ENCODE data around the gene CLDN9. TPM values are rescaled to one million over a fixed set of nuclear protein-coding genes. Genes with fewer than 3 reads are reported as not detected.
A peak's percentile ranks its signal among the peaks of the same experiment; 100 is the strongest.

Gene CLDN9
- total RNA-seq, 1 donor from 2014 or later: 0.48 TPM

DNA sequence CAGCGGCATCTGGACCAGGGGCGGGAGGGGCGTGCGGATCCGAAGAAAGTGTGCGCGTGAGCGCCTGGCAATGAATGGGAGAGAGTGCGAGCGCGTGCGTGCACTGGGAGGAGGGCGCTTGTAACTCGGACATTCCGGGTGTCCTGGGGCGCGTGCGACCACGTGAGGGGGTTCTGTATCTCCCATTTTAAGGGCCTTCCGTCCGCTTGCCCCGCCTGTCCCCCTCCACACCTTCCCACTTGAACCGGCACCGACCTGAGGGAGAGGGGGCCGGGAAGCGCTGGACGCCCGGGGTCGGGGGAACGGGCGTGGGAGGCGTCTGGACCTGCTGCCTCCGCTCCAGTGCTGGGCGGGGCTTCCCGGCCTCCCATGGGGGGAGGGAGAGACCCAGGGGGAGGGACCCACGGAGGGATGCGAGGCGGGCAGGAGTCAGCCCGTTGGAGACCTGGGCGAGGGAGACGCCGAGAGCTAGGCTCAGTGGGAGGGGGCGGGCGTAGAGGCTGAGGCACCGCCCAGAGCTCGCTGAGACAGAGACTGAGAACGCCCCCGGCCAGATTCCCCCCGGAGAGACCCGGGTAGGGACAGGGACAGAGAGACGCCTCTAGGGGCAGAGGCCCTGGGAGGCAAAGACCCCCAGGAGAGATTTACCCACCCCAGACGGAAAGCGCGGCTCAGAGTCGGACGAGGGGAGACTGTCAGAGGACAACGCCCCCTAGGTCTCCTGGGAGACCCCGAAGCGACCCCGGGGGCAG, 48.8 kb upstream of the CLDN9 start, which contains the start of gene KREMEN2:
TSS of gene KREMEN2 (plus strand) at position 553 of the 752 bp plus-strand sequence. CDS start 246 bp downstream, outside the sequence.
- peak within 1 kb of the TSS; percentile 84 for H3K4me3 Mint-ChIP-seq (ENCODE audit: unreplicated experiment)
- Histone ChIP-seq H3K4me3 (ENCODE audit: insufficient read depth, low read depth, low read length) (peak within 1 kb of the TSS; percentile 39), H4K20me1 (ENCODE audit: insufficient read depth, low read length) (peaks cover 7% of the 10 kb centered on the region), H3K4me1 (ENCODE audit: insufficient read depth, low read length) (peaks cover 17% of the 10 kb centered on the region), H3K36me3 (ENCODE audit: insufficient read depth, low read length) (no peaks in the 10 kb centered on the region), H3K4me2 (ENCODE audit: low read length) (peak within 1 kb of the TSS; percentile 81), H3K9me3 (ENCODE audit: insufficient read depth, low read depth, low read length) (no peaks in the 10 kb centered on the region), H3K9ac (ENCODE audit: low read length) (no peak within 1 kb of the TSS), H3K27me3 (ENCODE audit: insufficient read depth, low read length) (peaks cover 52% of the 10 kb centered on the region), H2AFZ (ENCODE audit: low read depth, low read length) (peak within 1 kb of the TSS; percentile 52), H3K79me2 (ENCODE audit: insufficient read depth, low read length) (no peaks in the 10 kb centered on the region), H3K27ac (ENCODE audit: low read depth, low read length) (no peak within 1 kb of the TSS)
- H3K4me1 Mint-ChIP-seq (ENCODE audit: low read depth, unreplicated experiment): no peaks in the 10 kb centered on the region
- peaks cover 6% of the 10 kb centered on the region for H3K36me3 Mint-ChIP-seq (ENCODE audit: low read depth, unreplicated experiment)
- DNase-seq (ENCODE audit: low read depth): no peak
- H3K27ac Mint-ChIP-seq (ENCODE audit: unreplicated experiment): peak within 1 kb of the TSS; percentile 47
- no peak for FAIRE-seq
- peak; percentile 82 for TF ChIP-seq EZH2 (IDR thresholded peaks at IDR 0.05; ENCODE audit: insufficient read depth, low read length)
- TF ChIP-seq, protein P1, sequence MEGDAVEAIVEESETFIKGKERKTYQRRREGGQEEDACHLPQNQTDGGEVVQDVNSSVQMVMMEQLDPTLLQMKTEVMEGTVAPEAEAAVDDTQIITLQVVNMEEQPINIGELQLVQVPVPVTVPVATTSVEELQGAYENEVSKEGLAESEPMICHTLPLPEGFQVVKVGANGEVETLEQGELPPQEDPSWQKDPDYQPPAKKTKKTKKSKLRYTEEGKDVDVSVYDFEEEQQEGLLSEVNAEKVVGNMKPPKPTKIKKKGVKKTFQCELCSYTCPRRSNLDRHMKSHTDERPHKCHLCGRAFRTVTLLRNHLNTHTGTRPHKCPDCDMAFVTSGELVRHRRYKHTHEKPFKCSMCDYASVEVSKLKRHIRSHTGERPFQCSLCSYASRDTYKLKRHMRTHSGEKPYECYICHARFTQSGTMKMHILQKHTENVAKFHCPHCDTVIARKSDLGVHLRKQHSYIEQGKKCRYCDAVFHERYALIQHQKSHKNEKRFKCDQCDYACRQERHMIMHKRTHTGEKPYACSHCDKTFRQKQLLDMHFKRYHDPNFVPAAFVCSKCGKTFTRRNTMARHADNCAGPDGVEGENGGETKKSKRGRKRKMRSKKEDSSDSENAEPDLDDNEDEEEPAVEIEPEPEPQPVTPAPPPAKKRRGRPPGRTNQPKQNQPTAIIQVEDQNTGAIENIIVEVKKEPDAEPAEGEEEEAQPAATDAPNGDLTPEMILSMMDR (IDR thresholded peaks at IDR 0.05; ENCODE audit: insufficient read depth, low read depth, low read length): no peak
- H3K27me3 Mint-ChIP-seq (ENCODE audit: low read depth, unreplicated experiment): peaks cover 16% of the 10 kb centered on the region
- H3K9me3 Mint-ChIP-seq (ENCODE audit: unreplicated experiment): no peaks in the 10 kb centered on the region

DNA sequence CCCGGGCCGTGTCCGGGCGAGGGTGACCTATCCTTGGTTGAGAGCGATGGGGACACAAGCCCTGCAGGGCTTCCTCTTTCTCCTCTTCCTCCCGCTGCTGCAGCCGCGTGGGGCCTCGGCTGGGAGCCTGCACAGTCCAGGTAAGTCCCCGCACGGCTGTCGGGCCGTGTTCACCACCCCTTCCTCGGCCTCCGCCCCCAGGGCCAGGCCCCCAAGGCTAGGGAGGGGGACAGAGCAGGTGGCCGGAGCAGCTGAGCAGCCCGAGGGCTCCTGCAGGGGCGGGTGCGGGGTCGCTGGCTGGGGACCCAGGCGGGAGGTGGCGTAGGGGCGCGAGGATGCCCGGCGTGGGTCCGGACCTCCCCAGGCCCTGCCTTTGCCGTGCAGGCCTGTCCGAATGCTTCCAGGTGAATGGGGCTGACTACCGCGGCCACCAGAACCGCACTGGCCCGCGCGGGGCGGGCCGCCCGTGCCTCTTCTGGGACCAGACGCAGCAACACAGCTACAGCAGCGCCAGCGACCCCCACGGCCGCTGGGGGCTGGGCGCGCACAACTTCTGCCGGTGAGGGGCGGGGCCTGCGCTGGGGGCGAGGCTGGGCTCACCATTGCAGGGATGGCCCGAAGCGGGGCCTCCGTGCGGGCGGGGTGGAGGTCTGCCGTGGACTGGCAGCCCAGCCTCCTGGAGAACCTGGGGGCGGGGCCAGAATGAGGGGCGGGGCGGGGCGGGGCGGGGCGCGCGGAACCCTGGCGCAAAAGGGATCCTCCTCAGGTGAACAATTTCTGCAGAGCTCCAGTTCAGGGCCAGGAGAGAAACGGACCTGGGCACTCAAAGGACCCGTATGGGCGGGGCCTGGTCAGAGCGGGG, 48.0 kb upstream of the CLDN9 start:
- H3K27ac ChIP-seq (ENCODE audit: low read depth, low read length): no peak overlapping the region
- TF ChIP-seq, protein P1 (IDR thresholded peaks at IDR 0.05; ENCODE audit: insufficient read depth, low read depth, low read length): no peak
- peak; percentile 78 for TF ChIP-seq EZH2 (IDR thresholded peaks at IDR 0.05; ENCODE audit: insufficient read depth, low read length)
- no peaks in the 10 kb centered on the region for H3K9me3 ChIP-seq (ENCODE audit: insufficient read depth, low read depth, low read length)
- Mint-ChIP-seq H3K4me3 (ENCODE audit: unreplicated experiment) (peak overlapping the region; percentile 84), H3K27me3 (ENCODE audit: low read depth, unreplicated experiment) (peaks cover 16% of the 10 kb centered on the region), H3K9me3 (ENCODE audit: unreplicated experiment) (no peaks in the 10 kb centered on the region), H3K27ac (ENCODE audit: unreplicated experiment) (no peak overlapping the region), H3K36me3 (ENCODE audit: low read depth, unreplicated experiment) (peaks cover 6% of the 10 kb centered on the region), H3K4me1 (ENCODE audit: low read depth, unreplicated experiment) (no peaks in the 10 kb centered on the region)
- no peak for DNase-seq (ENCODE audit: low read depth)
- peaks cover 7% of the 10 kb centered on the region for H4K20me1 ChIP-seq (ENCODE audit: insufficient read depth, low read length)
- no peak overlapping the region for H2AFZ ChIP-seq (ENCODE audit: low read depth, low read length)
- no peak overlapping the region for H3K9ac ChIP-seq (ENCODE audit: low read length)
- H3K4me1 ChIP-seq (ENCODE audit: insufficient read depth, low read length): peaks cover 17% of the 10 kb centered on the region
- peaks cover 48% of the 10 kb centered on the region for H3K27me3 ChIP-seq (ENCODE audit: insufficient read depth, low read length)
- no peak for FAIRE-seq
- no peaks in the 10 kb centered on the region for H3K36me3 ChIP-seq (ENCODE audit: insufficient read depth, low read length)
- no peaks in the 10 kb centered on the region for H3K79me2 ChIP-seq (ENCODE audit: insufficient read depth, low read length)
- peak overlapping the region; percentile 81 for H3K4me2 ChIP-seq (ENCODE audit: low read length)
- H3K4me3 ChIP-seq (ENCODE audit: insufficient read depth, low read depth, low read length): no peak overlapping the region

Measured in astrocyte (in vitro differentiated cells and primary cell).